ENCODE data around the gene TAF9B. TPM values are rescaled to one million over a fixed set of nuclear protein-coding genes. Genes with fewer than 3 reads are reported as not detected.
"Not testable (repeated sequence)": the region's sequence is repeated elsewhere in the genome, so short reads cannot be mapped to it uniquely, and the experiment has no call there.

Gene TAF9B
- 10 to 100 TPM in 1 of 3 donors, 1 to 10 TPM in 2; 3.3 to 17.7 (median 8.5) TPM for total RNA-seq
- long read RNA-seq, donor 1, transcript TAF9B-201 (7 exons, 2,713 nt): major isoform, 16 of 16 reads
- long read RNA-seq, donor 1, partial matches to known transcripts: 0 of 16 reads
- long read RNA-seq, donor 1, other reads (novel, unspliced or antisense): 0 of 16 reads
- long read RNA-seq, donor 2, partial matches to known transcripts: 0 of 5 reads
- long read RNA-seq, donor 2, other reads (novel, unspliced or antisense): 3 of 5 reads

GRCh38 chrX:78139160-78140123 lies at the start of gene TAF9B:
TAF9B (minus strand) TSS chrX:78139650; CDS start chrX:78139611, 39 bp downstream.
- H3K36me3 ChIP-seq (ENCODE audit: low read depth): no peaks in the 10 kb centered on the region
- H3K4me3 ChIP-seq: peak within 1 kb of the TSS; percentile 17
- DNase-seq (peak; percentile 82 to 90 (median 90)), ATAC-seq (peak; percentile 99)
- no peaks in the 10 kb centered on the region for H3K9me3 ChIP-seq
- intact Hi-C loops (cut with DNase I, micrococcal nuclease): no loop called here
- no peak for TF ChIP-seq CTCF (IDR thresholded peaks at IDR 0.05)
- H3K4me1 ChIP-seq (ENCODE audit: low read depth): no peaks in the 10 kb centered on the region

- DNase-seq: no peak
- ATAC-seq: no peak
- H3K9me3 ChIP-seq: no peaks in the 10 kb centered on the region
- H3K4me1 ChIP-seq (ENCODE audit: low read depth): no peaks in the 10 kb centered on the region
- no peak overlapping the region for H3K4me3 ChIP-seq
- no peaks in the 10 kb centered on the region for H3K36me3 ChIP-seq (ENCODE audit: low read depth)
- intact Hi-C loops (cut with DNase I, micrococcal nuclease): no loop called here
- TF ChIP-seq CTCF (IDR thresholded peaks at IDR 0.05): no peak
These were observed 43.4 kb upstream of the TAF9B start for GRCh38 chrX:78182881-78183280.

GRCh38 chrX:78181307-78181706 lies 41.9 kb upstream of the TAF9B start:
- Histone ChIP-seq H3K36me3 (ENCODE audit: low read depth) (no peaks in the 10 kb centered on the region), H3K4me1 (ENCODE audit: low read depth) (no peaks in the 10 kb centered on the region), H3K4me3 (no peak overlapping the region), H3K9me3 (no peaks in the 10 kb centered on the region)
- no peak for TF ChIP-seq CTCF (IDR thresholded peaks at IDR 0.05)
- ATAC-seq (no peak), DNase-seq (no peak)
- intact Hi-C loops (cut with DNase I, micrococcal nuclease): no loop called here

GRCh38 chrX:78168065-78168464 lies 28.6 kb upstream of the TAF9B start:
- DNase-seq (no peak), ATAC-seq (no peak)
- H3K4me3 ChIP-seq: no peak overlapping the region
- TF ChIP-seq CTCF (IDR thresholded peaks at IDR 0.05): no peak
- intact Hi-C loops (cut with DNase I, micrococcal nuclease): no loop called here
- H3K9me3 ChIP-seq: no peaks in the 10 kb centered on the region
- no peaks in the 10 kb centered on the region for H3K36me3 ChIP-seq (ENCODE audit: low read depth)
- H3K4me1 ChIP-seq (ENCODE audit: low read depth): no peaks in the 10 kb centered on the region

GRCh38 chrX:78165425-78165824 lies 26.0 kb upstream of the TAF9B start:
- no peak overlapping the region for H3K4me3 ChIP-seq
- intact Hi-C loops (cut with DNase I, micrococcal nuclease): no loop called here
- ATAC-seq: no peak
- H3K9me3 ChIP-seq: no peaks in the 10 kb centered on the region
- no peaks in the 10 kb centered on the region for H3K4me1 ChIP-seq (ENCODE audit: low read depth)
- TF ChIP-seq CTCF (IDR thresholded peaks at IDR 0.05): no peak
- DNase-seq: no peak
- H3K36me3 ChIP-seq (ENCODE audit: low read depth): no peaks in the 10 kb centered on the region

- H3K4me1 ChIP-seq (ENCODE audit: low read depth); intact Hi-C loops (cut with DNase I, micrococcal nuclease); DNase-seq; H3K9me3 ChIP-seq; ATAC-seq; H3K36me3 ChIP-seq (ENCODE audit: low read depth); H3K4me3 ChIP-seq: not testable (repeated sequence)
These were observed 23.7 kb upstream of the TAF9B start for GRCh38 chrX:78163175-78163574.

GRCh38 chrX:78160711-78161110 lies 21.3 kb upstream of the TAF9B start:
- DNase-seq; H3K4me3 ChIP-seq; H3K4me1 ChIP-seq (ENCODE audit: low read depth); intact Hi-C loops (cut with DNase I, micrococcal nuclease); H3K36me3 ChIP-seq (ENCODE audit: low read depth); ATAC-seq; H3K9me3 ChIP-seq: not testable (repeated sequence)

GRCh38 chrX:78157846-78158245 lies 18.4 kb upstream of the TAF9B start:
- H3K4me3 ChIP-seq; H3K9me3 ChIP-seq; DNase-seq; ATAC-seq; H3K36me3 ChIP-seq (ENCODE audit: low read depth); intact Hi-C loops (cut with DNase I, micrococcal nuclease); H3K4me1 ChIP-seq (ENCODE audit: low read depth): not testable (repeated sequence)

- intact Hi-C loops (cut with DNase I, micrococcal nuclease): not testable (repeated sequence)
These were observed 17.9 kb upstream of the TAF9B start for GRCh38 chrX:78157373-78157772.

More at GRCh38 chrX:78157373-78157772, 17.9 kb upstream of the TAF9B start:
- not testable (repeated sequence) for H3K4me1 ChIP-seq (ENCODE audit: low read depth); H3K36me3 ChIP-seq (ENCODE audit: low read depth); H3K4me3 ChIP-seq; ATAC-seq; DNase-seq; H3K9me3 ChIP-seq

Data from mucosa of descending colon (tissue), 3 donors.